Suprapubic skin (tissue), 4 donors: ENCODE data around the gene MUC20. TPM values are rescaled to one million over a fixed set of nuclear protein-coding genes. Genes with fewer than 3 reads are reported as not detected.

Experiments
- DNase-seq, 2 donors: peaks; one replicate each; pipeline ENCODE4 v3.0.0-alpha.2; 2019; ENCODE audit warnings: low spot score in 2 of 2
- H3K27ac ChIP-seq: fragments of 200-600 bp; sonication (generic); one replicate; pipeline ENCODE4 v1.5.1; 2019
- H3K27me3 ChIP-seq: fragments of 200-600 bp; sonication (generic); one replicate; pipeline ENCODE4 v1.5.1; 2019
- H3K36me3 ChIP-seq: fragments of 200-600 bp; sonication (generic); one replicate; pipeline ENCODE4 v1.5.1; 2019
- H3K4me1 ChIP-seq: fragments of 200-600 bp; sonication (generic); one replicate; pipeline ENCODE4 v1.5.1; 2019
- H3K4me3 ChIP-seq: fragments of 200-600 bp; sonication (generic); one replicate; pipeline ENCODE4 v1.5.1; 2019; ENCODE audit warnings: mild to moderate bottlenecking
- H3K9me3 ChIP-seq: fragments of 200-600 bp; sonication (generic); one replicate; pipeline ENCODE4 v1.5.1; 2019
- CTCF ChIP-seq, 2 donors: fragments of 200-600 bp in 1 of 2; fragments of 450-650 bp in 1 of 2; sonication (generic) in 1 of 2; IDR thresholded peaks; one replicate each; pipeline ENCODE4 v1.5.1; 2016 to 2019; ENCODE audit warnings: antibody characterized with exemption in 2 of 2, mild to moderate bottlenecking in 1 of 2, moderate library complexity in 1 of 2
- EP300 ChIP-seq: sonication (generic); formaldehyde crosslinking; IDR thresholded peaks from one replicate; pipeline ENCODE4 v1.6.1; 2017; ENCODE audit warnings: antibody characterized with exemption
- POLR2A ChIP-seq, 2 donors: fragments of 450-650 bp; IDR thresholded peaks; one replicate each; pipeline ENCODE4 v1.6.1; 2017; ENCODE audit warnings: antibody characterized with exemption in 2 of 2, mild to moderate bottlenecking in 2 of 2, moderate library complexity in 2 of 2
- POLR2AphosphoS5 ChIP-seq, 3 donors: sonication (generic); formaldehyde crosslinking; IDR thresholded peaks; one replicate each; pipeline ENCODE4 v1.6.1; 2017; ENCODE audit warnings: antibody characterized with exemption in 3 of 3
- WGBS: methylation state at CpG from one replicate; pipeline ENCODE4 v1.1.5; 2018; 5-methylcytosine and 5-hydroxymethylcytosine counted together
- total RNA-seq, 4 donors: library from RNA; depleted of rRNA; stranded (reverse); fragments of >200 nt; gene quantifications; one replicate each; pipeline ENCODE4 v1.1.0, GENCODE V29; 2016

The MUC20 gene
- total RNA-seq, 4 donors from 2014 or later = 0.26 to 53.4 (median 2.8) TPM

- Histone ChIP-seq H3K36me3 (no peaks in the 10 kb centered on the region), H3K27ac (no peak overlapping the region), H3K4me1 (no peaks in the 10 kb centered on the region), H3K27me3 (peaks cover 65% of the 10 kb centered on the region), H3K4me3 (no peak overlapping the region), H3K9me3 (no peaks in the 10 kb centered on the region)
- no peak for TF ChIP-seq POLR2AphosphoS5 (IDR thresholded peaks at IDR 0.05)
- no peak for TF ChIP-seq EP300
- no peak for TF ChIP-seq CTCF (IDR thresholded peaks at IDR 0.05)
- TF ChIP-seq POLR2A (IDR thresholded peaks at IDR 0.05) = no peak
- peak; percentile 44 to 66 for DNase-seq
- 70% methylated on average over 24 of the region's 24 CpGs for WGBS
These were observed 39.8 kb downstream of the MUC20 start for GRCh38 chr3:195760345-195761122.

- Histone ChIP-seq H3K27me3 (peaks cover 62% of the 10 kb centered on the region), H3K27ac (no peak overlapping the region)
- WGBS = 69% methylated on average over 10 of the region's 10 CpGs
These were observed 40.4 kb downstream of the MUC20 start for GRCh38 chr3:195761123-195761566.

GRCh38 chr3:195761567-195762248 lies 40.9 kb downstream of the MUC20 start:
- Histone ChIP-seq H3K4me3 (no peak overlapping the region), H3K9me3 (no peaks in the 10 kb centered on the region), H3K36me3 (no peaks in the 10 kb centered on the region), H3K27ac (no peak overlapping the region), H3K4me1 (no peaks in the 10 kb centered on the region), H3K27me3 (peaks cover 59% of the 10 kb centered on the region)
- no peak for TF ChIP-seq POLR2A (IDR thresholded peaks at IDR 0.05)
- TF ChIP-seq CTCF (IDR thresholded peaks at IDR 0.05) = no peak
- TF ChIP-seq EP300 = no peak
- DNase-seq = peak in 1 of 2 donors; percentile 71
- 6% methylated on average over 17 of the region's 52 CpGs for WGBS

More at GRCh38 chr3:195761123-195761566, 40.4 kb downstream of the MUC20 start:
- TF ChIP-seq POLR2A (IDR thresholded peaks at IDR 0.05) (no peak), CTCF (IDR thresholded peaks at IDR 0.05) (no peak), EP300 (no peak)
- peak in 1 of 2 donors; percentile 63 for DNase-seq
- Histone ChIP-seq H3K9me3 (no peaks in the 10 kb centered on the region), H3K4me3 (no peak overlapping the region), H3K36me3 (no peaks in the 10 kb centered on the region), H3K4me1 (no peaks in the 10 kb centered on the region)

GRCh38 chr3:195762249-195762585 lies 41.4 kb downstream of the MUC20 start:
- TF ChIP-seq EP300 = no peak
- no peak for TF ChIP-seq CTCF (IDR thresholded peaks at IDR 0.05)
- no peak for TF ChIP-seq POLR2AphosphoS5 (IDR thresholded peaks at IDR 0.05)
- TF ChIP-seq POLR2A (IDR thresholded peaks at IDR 0.05) = no peak
- H3K36me3 ChIP-seq = no peaks in the 10 kb centered on the region
- H3K27ac ChIP-seq = no peak overlapping the region
- H3K4me1 ChIP-seq = no peaks in the 10 kb centered on the region
- H3K27me3 ChIP-seq = peaks cover 55% of the 10 kb centered on the region
- DNase-seq = peak in 1 of 2 donors; percentile 64
- H3K4me3 ChIP-seq = no peak overlapping the region
- no peaks in the 10 kb centered on the region for H3K9me3 ChIP-seq
- WGBS = 81% methylated on average over 13 of the region's 36 CpGs

GRCh38 chr3:195762611-195763010 lies 41.8 kb downstream of the MUC20 start:
- no peaks in the 10 kb centered on the region for H3K36me3 ChIP-seq
- TF ChIP-seq POLR2A (IDR thresholded peaks at IDR 0.05) (no peak), POLR2AphosphoS5 (IDR thresholded peaks at IDR 0.05) (no peak), EP300 (no peak), CTCF (IDR thresholded peaks at IDR 0.05) (no peak)
- no peaks in the 10 kb centered on the region for H3K9me3 ChIP-seq
- no peak overlapping the region for H3K27ac ChIP-seq
- peak in 1 of 2 donors; percentile 69 for DNase-seq
- 86% methylated on average over 25 of the region's 43 CpGs for WGBS
- H3K4me3 ChIP-seq = no peak overlapping the region
- peaks cover 51% of the 10 kb centered on the region for H3K27me3 ChIP-seq
- no peaks in the 10 kb centered on the region for H3K4me1 ChIP-seq
